Measurements from ENCODE around the gene DOCK8.

Gene DOCK8

DNA sequence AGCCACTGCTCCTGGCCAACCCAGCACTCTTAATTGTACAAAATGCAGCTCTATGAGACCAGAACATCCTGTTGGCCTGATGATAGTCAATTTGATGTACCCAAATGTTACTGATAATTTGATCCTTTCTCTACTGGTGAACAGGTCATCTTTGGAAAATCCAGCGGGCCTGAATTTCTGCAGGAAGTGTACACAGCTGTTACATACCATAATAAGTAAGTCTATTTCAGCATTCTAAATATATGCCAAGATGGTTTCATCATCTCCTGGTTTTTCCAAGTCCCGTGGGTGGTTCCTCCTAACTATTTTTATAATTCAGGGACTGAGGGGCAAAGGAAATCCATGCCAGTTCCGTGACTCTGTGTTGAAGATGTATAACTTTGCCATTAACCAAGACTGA lies 155.4 kb downstream of the DOCK8 start:
- TF ChIP-seq ZNF274 (IDR thresholded peaks at IDR 0.05; ENCODE audit: low read depth, low read length) = no peak
- no peak overlapping the region for H3K4me3 ChIP-seq (ENCODE audit: low read length)

DNA sequence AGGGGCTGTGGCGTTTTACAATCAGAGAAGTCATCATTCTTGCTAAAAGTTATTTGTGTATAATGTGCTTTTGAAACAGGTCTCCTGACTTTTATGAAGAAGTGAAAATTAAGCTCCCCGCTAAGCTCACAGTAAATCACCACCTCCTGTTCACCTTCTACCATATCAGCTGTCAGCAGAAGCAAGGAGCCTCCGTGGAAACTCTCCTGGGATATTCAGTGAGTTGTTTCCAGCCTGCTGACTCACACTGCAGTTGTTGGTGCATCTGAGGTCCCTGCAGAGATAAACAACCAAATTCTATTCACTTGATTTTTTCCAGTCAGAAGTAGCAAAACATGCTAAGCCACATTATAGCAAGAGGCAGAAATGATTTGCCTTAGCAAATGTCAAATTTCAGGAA lies 156.7 kb downstream of the DOCK8 start:
- H3K4me3 ChIP-seq (ENCODE audit: low read length) = no peak overlapping the region
- TF ChIP-seq ZNF274 (IDR thresholded peaks at IDR 0.05; ENCODE audit: low read depth, low read length) = no peak

DNA sequence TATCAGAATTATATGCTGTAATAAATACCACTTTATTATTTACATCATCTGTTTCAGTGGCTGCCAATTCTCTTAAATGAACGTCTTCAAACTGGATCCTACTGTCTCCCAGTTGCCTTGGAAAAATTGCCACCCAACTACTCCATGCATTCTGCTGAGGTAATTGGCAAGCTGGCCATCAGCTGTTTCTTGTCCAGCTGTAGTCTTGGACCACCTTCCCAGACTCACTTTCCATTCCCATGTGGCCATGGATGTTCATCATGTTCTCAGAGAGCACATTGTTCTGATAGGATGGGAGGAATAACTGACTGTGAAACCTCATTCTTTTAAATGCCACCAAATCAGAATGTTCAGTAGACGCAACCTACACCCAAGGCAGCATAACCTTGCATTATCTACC lies 157.5 kb downstream of the DOCK8 start:
- H3K4me3 ChIP-seq (ENCODE audit: low read length) = no peak overlapping the region
- TF ChIP-seq ZNF274 (IDR thresholded peaks at IDR 0.05; ENCODE audit: low read depth, low read length) = no peak

DNA sequence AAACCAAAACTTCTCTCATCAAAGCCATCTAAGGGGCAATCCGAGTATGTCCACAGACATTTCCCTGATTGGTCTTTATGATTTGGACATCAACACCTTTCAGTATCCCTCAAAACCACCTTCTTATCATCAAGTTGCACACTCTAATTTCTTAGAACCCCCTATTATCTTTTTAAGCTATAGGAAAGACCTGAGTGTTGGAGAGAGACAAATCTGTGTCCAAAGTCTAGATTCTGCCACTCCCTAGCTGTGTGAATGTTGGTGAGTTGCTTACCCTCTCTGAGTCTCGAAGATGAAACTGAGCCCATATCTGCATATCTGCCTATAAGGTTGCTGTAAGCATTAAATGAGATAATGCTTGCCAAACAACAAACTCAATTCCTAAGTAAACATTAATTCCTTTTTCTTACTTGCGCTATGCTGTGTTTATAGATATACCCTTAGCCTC lies 159.1 kb downstream of the DOCK8 start:
- no peak for TF ChIP-seq ZNF274 (IDR thresholded peaks at IDR 0.05; ENCODE audit: low read depth, low read length)
- H3K4me3 ChIP-seq (ENCODE audit: low read length) = no peak overlapping the region

GRCh38 chr9:374736-375135 lies 160.1 kb downstream of the DOCK8 start:
- H3K4me3 ChIP-seq (ENCODE audit: low read length) = no peak overlapping the region
- no peak for TF ChIP-seq ZNF274 (IDR thresholded peaks at IDR 0.05; ENCODE audit: low read depth, low read length)

- no peak for TF ChIP-seq ZNF274 (IDR thresholded peaks at IDR 0.05; ENCODE audit: low read depth, low read length)
- H3K4me3 ChIP-seq (ENCODE audit: low read length) = no peak overlapping the region
Measured at GRCh38 chr9:376115-376514, 161.4 kb downstream of the DOCK8 start.

GRCh38 chr9:378263-378662 lies 163.6 kb downstream of the DOCK8 start:
- no peak overlapping the region for H3K4me3 ChIP-seq (ENCODE audit: low read length)
- TF ChIP-seq ZNF274 (IDR thresholded peaks at IDR 0.05; ENCODE audit: low read depth, low read length) = no peak

DNA sequence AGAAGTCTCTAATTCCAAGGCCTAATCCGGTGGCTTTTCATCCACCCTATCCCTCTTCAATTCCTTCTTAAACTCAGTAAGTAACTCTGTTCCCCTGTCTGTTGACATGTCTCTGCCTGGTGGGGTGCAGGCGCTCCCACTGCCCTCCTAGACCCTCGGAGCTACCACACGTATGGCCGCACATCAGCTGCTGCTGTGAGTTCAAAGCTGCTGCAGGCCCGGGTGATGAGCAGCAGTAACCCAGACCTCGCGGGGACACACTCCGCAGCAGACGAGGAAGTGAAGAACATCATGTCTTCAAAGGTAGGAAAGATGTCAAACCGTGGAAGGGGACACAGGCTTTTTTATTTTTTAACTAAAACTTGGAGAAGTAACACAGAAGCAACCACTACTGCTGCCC lies 167.7 kb downstream of the DOCK8 start:
- no peak for TF ChIP-seq ZNF274 (IDR thresholded peaks at IDR 0.05; ENCODE audit: low read depth, low read length)
- no peak overlapping the region for H3K4me3 ChIP-seq (ENCODE audit: low read length)

GRCh38 chr9:385818-386398 lies 171.2 kb downstream of the DOCK8 start:
- TF ChIP-seq ZNF274 (IDR thresholded peaks at IDR 0.05; ENCODE audit: low read depth, low read length) = no peak
- no peak overlapping the region for H3K4me3 ChIP-seq (ENCODE audit: low read length)

DNA sequence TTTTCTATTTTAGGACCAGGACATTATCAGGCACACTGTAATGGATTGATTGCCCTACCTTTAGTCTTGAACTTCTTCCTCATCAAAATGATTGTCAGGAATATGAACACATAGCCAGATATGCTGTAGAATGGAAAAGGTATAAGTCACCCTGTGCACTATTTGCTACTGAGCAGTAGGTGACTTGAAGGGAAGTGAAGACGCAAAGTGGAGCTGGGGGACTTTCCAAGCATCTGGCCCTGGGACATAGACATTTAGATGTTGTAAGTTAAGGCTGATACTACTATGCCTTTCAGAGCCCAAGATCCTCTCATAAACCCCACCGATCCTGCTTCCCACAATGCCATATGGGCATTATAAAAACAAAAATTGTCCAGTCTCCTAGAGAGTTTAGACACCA lies 174.5 kb downstream of the DOCK8 start:
- no peak for TF ChIP-seq ZNF274 (IDR thresholded peaks at IDR 0.05; ENCODE audit: low read depth, low read length)
- no peak overlapping the region for H3K4me3 ChIP-seq (ENCODE audit: low read length)

DNA sequence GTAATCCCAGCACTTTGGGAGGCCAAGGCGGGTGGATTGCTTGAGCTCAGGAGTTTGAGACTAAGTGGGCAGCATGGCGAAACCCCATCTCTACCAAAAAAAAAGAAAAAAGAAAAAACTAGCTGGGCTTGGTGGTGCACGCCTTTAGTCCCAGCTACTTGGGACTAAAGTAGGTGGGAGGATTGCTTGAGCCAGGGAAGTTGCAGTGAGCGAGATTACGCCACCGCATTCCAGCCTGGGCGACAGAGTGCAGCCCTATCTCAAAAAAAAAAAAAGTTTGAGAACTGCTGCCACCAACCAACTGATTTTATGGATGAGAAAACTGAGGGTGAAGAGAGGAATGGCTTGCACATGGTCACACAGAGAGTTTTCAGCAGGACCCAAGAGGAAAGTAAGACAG lies 175.1 kb downstream of the DOCK8 start:
- H3K4me3 ChIP-seq (ENCODE audit: low read length) = no peak overlapping the region
- no peak for TF ChIP-seq ZNF274 (IDR thresholded peaks at IDR 0.05; ENCODE audit: low read depth, low read length)

- TF ChIP-seq ZNF274 (IDR thresholded peaks at IDR 0.05; ENCODE audit: low read depth, low read length) = no peak
- H3K4me3 ChIP-seq (ENCODE audit: low read length) = no peak overlapping the region
Measured at GRCh38 chr9:392077-392804, 177.6 kb downstream of the DOCK8 start.

DNA sequence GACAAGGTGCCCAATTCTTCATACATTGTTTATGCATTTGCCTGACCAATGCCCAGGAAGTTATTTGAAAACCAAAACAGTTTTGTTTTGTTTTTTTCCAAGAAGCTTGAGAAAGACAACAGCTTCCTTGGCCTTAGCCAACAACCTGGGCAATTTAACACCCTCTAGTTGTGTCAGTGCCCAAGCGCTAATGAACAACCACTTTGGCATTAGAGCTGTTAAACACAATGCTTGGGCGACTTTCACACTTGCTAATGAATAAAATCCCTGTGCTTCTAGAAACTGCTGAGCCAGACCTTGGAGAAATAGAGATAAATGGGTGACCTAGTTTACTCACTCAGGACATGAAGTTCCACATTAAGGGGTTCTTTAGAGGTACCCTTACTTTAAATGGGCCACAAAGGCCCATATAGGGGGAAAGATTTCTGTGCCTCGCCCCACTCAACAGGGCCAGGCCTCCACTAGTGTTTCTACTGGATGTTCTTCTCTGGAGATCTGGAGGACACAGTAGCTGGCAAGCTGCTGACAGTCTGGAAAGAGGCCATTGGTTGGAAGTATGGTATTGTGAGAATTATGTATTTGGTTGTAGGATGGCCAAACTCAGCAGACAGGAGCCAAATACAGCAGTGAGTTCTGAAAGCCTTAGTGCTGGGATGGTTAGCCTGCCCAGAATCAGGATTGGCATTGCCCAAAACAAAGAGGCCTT lies 179.8 kb downstream of the DOCK8 start:
- no peak for TF ChIP-seq ZNF274 (IDR thresholded peaks at IDR 0.05; ENCODE audit: low read depth, low read length)
- H3K4me3 ChIP-seq (ENCODE audit: low read length) = no peak overlapping the region

GRCh38 chr9:396396-396795 lies 181.7 kb downstream of the DOCK8 start:
- no peak for TF ChIP-seq ZNF274 (IDR thresholded peaks at IDR 0.05; ENCODE audit: low read depth, low read length)
- no peak overlapping the region for H3K4me3 ChIP-seq (ENCODE audit: low read length)

DNA sequence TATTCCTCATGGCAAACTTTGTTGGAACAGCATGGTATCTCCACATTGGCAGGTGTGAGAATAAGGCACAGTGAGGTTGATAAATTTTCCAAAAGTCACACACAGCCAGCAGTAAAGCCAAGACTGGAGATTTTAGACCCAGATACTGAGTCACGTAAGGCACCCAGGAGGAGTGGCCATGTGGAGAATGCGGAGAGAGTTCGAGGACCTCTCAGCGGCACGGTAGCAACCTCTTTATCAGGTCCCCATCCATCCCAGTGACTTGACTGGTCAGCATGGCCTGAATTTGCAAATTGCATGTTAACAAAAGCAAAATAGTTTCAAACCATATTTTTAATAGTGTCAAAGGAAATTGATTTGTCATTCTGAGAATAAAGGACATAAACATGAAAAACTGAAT lies 183.4 kb downstream of the DOCK8 start:
- TF ChIP-seq ZNF274 (IDR thresholded peaks at IDR 0.05; ENCODE audit: low read depth, low read length) = no peak
- H3K4me3 ChIP-seq (ENCODE audit: low read length) = no peak overlapping the region
